HL-60/S4 treated with retinoic acid at 250 ng/mL for 4 days and 3 days (cell line): ENCODE results near the gene UCHL5.
"Not testable (repeated sequence)": the region's sequence is repeated elsewhere in the genome, so short reads cannot be mapped to it uniquely, and the experiment has no call there.

Experiments
- in situ Hi-C: fragments of 300-500 bp; cut with MboI; formaldehyde crosslinking; loops from 2 replicates; pipeline ENCODE4 v1.7.0; 2022; ENCODE audit warnings: low sequenced_read_pairs

Gene UCHL5

GRCh38 chr1:193066606-193067005, 7.4 kb upstream of the UCHL5 start:
- in situ Hi-C loops = no loop called here

- in situ Hi-C loops = no loop called here
Observed at GRCh38 chr1:193065954-193066353, 6.8 kb upstream of the UCHL5 start.

GRCh38 chr1:193062698-193063463, 3.7 kb upstream of the UCHL5 start:
- in situ Hi-C loops = no loop called here

GRCh38 chr1:193060938-193061337, 1.8 kb upstream of the UCHL5 start:
- in situ Hi-C loops = no loop called here

- in situ Hi-C loops = no loop called here
Observed at GRCh38 chr1:193060406-193060805, 1.2 kb upstream of the UCHL5 start.

- in situ Hi-C loops = no loop called here
Observed at GRCh38 chr1:193060115-193060403, 899 bp upstream of the UCHL5 start.

- in situ Hi-C loops = no loop called here
Observed at GRCh38 chr1:193058529-193059281, 455 bp downstream of the UCHL5 start.

- in situ Hi-C loops = no loop called here
Observed at GRCh38 chr1:193054169-193054675, 4.9 kb downstream of the UCHL5 start.

- in situ Hi-C loops = not testable (repeated sequence)
Observed at GRCh38 chr1:193048913-193049312, 10.2 kb downstream of the UCHL5 start.

GRCh38 chr1:193042766-193043691, 16.1 kb downstream of the UCHL5 start:
- in situ Hi-C loops = no loop called here

- in situ Hi-C loops = no loop called here
Observed at GRCh38 chr1:193040011-193040410, 19.1 kb downstream of the UCHL5 start.

- in situ Hi-C loops = no loop called here
Observed at GRCh38 chr1:193036337-193037047, 22.7 kb downstream of the UCHL5 start.

GRCh38 chr1:193033610-193034009, 25.6 kb downstream of the UCHL5 start:
- in situ Hi-C loops = no loop called here

- in situ Hi-C loops = not testable (repeated sequence)
Observed at GRCh38 chr1:193032643-193033427, 26.3 kb downstream of the UCHL5 start.

GRCh38 chr1:193031431-193031830, 27.7 kb downstream of the UCHL5 start:
- in situ Hi-C loops = no loop called here

- in situ Hi-C loops = no loop called here
Observed at GRCh38 chr1:193030280-193030679, 28.9 kb downstream of the UCHL5 start.

GRCh38 chr1:193025218-193025617, 33.9 kb downstream of the UCHL5 start:
- in situ Hi-C loops = no loop called here

GRCh38 chr1:193019442-193020026, 39.6 kb downstream of the UCHL5 start:
- in situ Hi-C loops = loop anchor here (25.0 kb wide), 2 partner anchors 207 to 507 kb away; partner anchors contain the start of gene RGS2

GRCh38 chr1:193016788-193017187, 42.4 kb downstream of the UCHL5 start:
- in situ Hi-C loops = loop anchor here (25.0 kb wide), 2 partner anchors 204 to 504 kb away; partner anchors contain the start of gene RGS2
